Measurements from ENCODE around the gene COL18A1. TPM values are rescaled to one million over a fixed set of nuclear protein-coding genes. Genes with fewer than 3 reads are reported as not detected.

Gene COL18A1
- total and polyA plus RNA-seq, 7 donors = 4.4 to 197 (median 39.7) TPM

DNA sequence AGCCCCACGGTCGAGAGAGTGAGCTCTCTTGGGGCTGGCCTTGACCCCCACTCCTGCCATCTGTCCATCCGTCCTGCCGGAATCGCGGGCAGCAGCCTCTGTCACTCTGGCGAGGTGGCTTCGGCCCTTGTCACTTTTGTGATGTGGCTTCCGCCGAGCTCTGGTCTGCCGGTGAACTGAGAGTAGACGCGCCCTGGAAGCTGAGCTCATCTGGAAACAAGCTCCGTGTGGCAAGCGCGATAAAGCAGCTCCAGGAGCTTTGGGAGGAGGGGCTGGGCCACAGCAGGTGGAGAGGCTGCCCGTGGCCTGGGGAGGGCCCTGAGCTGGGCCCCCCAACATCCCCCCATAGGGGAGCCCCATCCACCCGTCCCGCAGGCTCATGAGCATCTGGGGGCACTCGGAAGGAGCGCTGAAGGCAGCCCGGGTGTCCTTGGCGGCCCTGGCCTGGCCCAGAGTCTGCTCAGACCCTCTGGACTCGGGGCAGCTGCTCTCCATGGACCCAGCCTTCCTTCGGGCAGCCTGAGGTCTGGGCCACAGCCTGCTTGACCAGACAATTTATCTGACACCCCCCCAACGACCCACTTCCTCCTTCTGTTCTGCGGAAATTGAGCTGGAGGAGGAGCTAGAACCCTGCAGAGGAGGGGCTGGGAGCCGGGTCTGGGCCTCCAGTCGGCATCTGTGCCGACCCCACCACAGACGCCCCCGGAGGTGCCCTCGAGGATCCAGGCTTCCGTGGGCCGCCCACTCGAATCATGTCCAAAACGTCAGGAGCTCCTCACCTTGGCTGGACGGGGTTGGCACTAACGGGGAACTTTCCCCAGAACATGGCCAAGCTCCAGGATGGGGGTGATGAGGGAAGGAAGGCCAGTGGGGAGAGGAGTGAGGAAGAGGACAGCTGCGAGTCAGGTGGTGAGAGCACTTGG, 78.2 kb downstream of the COL18A1 start:
- WGBS, 2 donors = 47 to 75% methylated on average over 40 of the region's 40 CpGs
- Histone ChIP-seq H3K27me3 (no peaks in the 10 kb centered on the region), H3K9me3 (no peaks in the 10 kb centered on the region), H3K4me3 (no peak overlapping the region), H3K4me1 (peaks cover 3 to 7% (median 4%) of the 10 kb centered on the region in 4 donors), H3K27ac (peak overlapping the region in 2 of 4 donors; percentile 22 to 25), H3K36me3 (peaks cover 0 to 51% (median 8%) of the 10 kb centered on the region in 4 donors)
- intact Hi-C loops (cut with DNase I) = no loop called here
- no peak for DNase-seq
- TF ChIP-seq POLR2A (IDR thresholded peaks at IDR 0.05) (no peak), EP300 (IDR thresholded peaks at IDR 0.05) (no peak), CTCF (IDR thresholded peaks at IDR 0.05) (no peak), POLR2AphosphoS5 (IDR thresholded peaks at IDR 0.05) (no peak)

GRCh38 chr21:45484318-45484717, 79.4 kb downstream of the COL18A1 start:
- peaks cover 0 to 44% (median 7%) of the 10 kb centered on the region in 4 donors for H3K36me3 ChIP-seq
- H3K4me3 ChIP-seq = no peak overlapping the region

GRCh38 chr21:45485686-45486442, 80.9 kb downstream of the COL18A1 start:
- Histone ChIP-seq H3K4me3 (no peak overlapping the region), H3K4me1 (no peaks in the 10 kb centered on the region), H3K9me3 (no peaks in the 10 kb centered on the region), H3K27ac (no peak overlapping the region), H3K36me3 (peaks cover 0 to 31% (median 4%) of the 10 kb centered on the region in 4 donors), H3K27me3 (no peaks in the 10 kb centered on the region)
- intact Hi-C loops (cut with DNase I) = no loop called here
- DNase-seq = no peak
- no peak for TF ChIP-seq POLR2A (IDR thresholded peaks at IDR 0.05)
- no peak for TF ChIP-seq POLR2AphosphoS5 (IDR thresholded peaks at IDR 0.05)
- TF ChIP-seq CTCF (IDR thresholded peaks at IDR 0.05) = no peak
- no peak for TF ChIP-seq EP300 (IDR thresholded peaks at IDR 0.05)
- 84 to 91% methylated on average over 25 of the region's 25 CpGs for WGBS, 2 donors

More at GRCh38 chr21:45484318-45484717, 79.4 kb downstream of the COL18A1 start:
- no peak for DNase-seq
- no peaks in the 10 kb centered on the region for H3K9me3 ChIP-seq
- H3K27me3 ChIP-seq = no peaks in the 10 kb centered on the region
- intact Hi-C loops (cut with DNase I) = no loop called here
- TF ChIP-seq EP300 (IDR thresholded peaks at IDR 0.05) (no peak), POLR2AphosphoS5 (IDR thresholded peaks at IDR 0.05) (no peak), CTCF (IDR thresholded peaks at IDR 0.05) (no peak), POLR2A (IDR thresholded peaks at IDR 0.05) (no peak)
- 82 to 93% methylated on average over 6 of the region's 6 CpGs for WGBS, 2 donors
- H3K4me1 ChIP-seq = no peaks in the 10 kb centered on the region
- H3K27ac ChIP-seq = no peak overlapping the region

DNA sequence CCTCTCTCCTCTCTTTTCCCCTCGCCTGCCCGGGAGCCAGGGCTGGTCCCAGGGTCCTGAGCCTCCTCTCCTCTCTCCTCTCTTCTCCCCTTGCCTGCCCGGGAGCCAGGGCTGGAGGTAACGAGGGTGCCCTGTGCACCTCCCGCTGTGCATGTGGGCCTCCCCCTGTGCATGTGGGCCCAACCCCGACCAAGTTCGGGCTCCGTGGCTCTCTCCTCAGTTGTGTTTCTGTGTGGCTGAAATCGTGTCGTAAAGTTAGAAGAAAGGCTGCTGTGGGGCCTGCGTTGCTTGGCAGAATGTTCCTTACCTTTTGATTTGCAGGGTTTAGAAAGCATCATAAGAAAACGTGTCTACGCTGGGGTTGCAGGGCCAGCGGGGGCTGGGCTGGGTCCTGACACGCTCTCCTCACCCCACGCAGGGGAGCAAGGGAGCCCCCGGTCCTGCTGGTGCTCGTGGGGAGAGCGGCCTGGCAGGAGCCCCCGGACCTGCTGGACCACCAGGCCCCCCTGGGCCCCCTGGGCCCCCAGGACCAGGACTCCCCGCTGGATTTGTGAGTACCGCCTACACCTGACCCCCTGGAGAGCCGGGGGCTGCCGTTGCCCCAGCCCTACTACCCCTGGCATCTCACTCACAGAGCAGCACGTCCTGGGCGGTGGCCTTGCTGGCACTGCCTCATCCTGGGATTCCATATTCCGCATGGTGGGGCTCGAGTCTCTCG, 81.6 kb downstream of the COL18A1 start:
- no peaks in the 10 kb centered on the region for H3K4me1 ChIP-seq
- H3K4me3 ChIP-seq = no peak overlapping the region
- 78 to 85% methylated on average over 29 of the region's 29 CpGs for WGBS, 2 donors
- DNase-seq = no peak
- H3K9me3 ChIP-seq = no peaks in the 10 kb centered on the region
- H3K27ac ChIP-seq = no peak overlapping the region
- peaks cover 0 to 30% (median 4%) of the 10 kb centered on the region in 4 donors for H3K36me3 ChIP-seq
- intact Hi-C loops (cut with DNase I) = no loop called here
- TF ChIP-seq POLR2A (IDR thresholded peaks at IDR 0.05) = no peak
- TF ChIP-seq POLR2AphosphoS5 (IDR thresholded peaks at IDR 0.05) = no peak
- TF ChIP-seq EP300 (IDR thresholded peaks at IDR 0.05) = no peak
- no peak for TF ChIP-seq CTCF (IDR thresholded peaks at IDR 0.05)
- H3K27me3 ChIP-seq = no peaks in the 10 kb centered on the region

Measured in sigmoid colon (tissue), 7 donors.